ENCODE measurements around the gene FOXP1.

DNA sequence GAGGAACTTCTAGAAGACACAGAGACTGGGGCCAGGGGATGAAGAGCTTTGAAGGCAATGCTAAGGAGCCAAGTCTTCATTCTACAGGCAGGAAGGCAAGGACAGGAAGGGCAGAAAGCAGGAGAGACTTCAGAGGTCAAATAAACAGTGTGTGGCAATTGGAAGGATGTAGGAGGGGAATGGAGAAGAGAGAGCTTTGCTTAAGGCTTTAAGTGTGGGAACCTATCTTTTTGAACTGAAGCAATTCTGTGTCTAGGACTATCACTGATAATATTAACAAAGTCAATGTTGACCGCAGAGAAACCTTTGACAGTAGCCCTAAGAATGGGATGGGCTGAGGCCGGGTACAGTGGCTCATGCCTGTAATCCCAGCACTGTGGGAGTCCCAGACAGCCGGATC, 325.0 kb downstream of the FOXP1 start:
- TF ChIP-seq, protein P1, sequence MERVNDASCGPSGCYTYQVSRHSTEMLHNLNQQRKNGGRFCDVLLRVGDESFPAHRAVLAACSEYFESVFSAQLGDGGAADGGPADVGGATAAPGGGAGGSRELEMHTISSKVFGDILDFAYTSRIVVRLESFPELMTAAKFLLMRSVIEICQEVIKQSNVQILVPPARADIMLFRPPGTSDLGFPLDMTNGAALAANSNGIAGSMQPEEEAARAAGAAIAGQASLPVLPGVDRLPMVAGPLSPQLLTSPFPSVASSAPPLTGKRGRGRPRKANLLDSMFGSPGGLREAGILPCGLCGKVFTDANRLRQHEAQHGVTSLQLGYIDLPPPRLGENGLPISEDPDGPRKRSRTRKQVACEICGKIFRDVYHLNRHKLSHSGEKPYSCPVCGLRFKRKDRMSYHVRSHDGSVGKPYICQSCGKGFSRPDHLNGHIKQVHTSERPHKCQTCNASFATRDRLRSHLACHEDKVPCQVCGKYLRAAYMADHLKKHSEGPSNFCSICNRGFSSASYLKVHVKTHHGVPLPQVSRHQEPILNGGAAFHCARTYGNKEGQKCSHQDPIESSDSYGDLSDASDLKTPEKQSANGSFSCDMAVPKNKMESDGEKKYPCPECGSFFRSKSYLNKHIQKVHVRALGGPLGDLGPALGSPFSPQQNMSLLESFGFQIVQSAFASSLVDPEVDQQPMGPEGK (CRISPR knock-in tag; IDR thresholded peaks at IDR 0.05; ENCODE audit: borderline replicate concordance): no peak
- TF ChIP-seq, protein P2, sequence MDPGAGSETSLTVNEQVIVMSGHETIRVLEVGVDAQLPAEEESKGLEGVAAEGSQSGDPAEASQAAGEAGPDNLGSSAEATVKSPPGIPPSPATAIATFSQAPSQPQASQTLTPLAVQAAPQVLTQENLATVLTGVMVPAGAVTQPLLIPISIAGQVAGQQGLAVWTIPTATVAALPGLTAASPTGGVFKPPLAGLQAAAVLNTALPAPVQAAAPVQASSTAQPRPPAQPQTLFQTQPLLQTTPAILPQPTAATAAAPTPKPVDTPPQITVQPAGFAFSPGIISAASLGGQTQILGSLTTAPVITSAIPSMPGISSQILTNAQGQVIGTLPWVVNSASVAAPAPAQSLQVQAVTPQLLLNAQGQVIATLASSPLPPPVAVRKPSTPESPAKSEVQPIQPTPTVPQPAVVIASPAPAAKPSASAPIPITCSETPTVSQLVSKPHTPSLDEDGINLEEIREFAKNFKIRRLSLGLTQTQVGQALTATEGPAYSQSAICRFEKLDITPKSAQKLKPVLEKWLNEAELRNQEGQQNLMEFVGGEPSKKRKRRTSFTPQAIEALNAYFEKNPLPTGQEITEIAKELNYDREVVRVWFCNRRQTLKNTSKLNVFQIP (CRISPR knock-in tag; IDR thresholded peaks at IDR 0.05; ENCODE audit: borderline replicate concordance, low read depth): no peak
- TF ChIP-seq, protein P3, sequence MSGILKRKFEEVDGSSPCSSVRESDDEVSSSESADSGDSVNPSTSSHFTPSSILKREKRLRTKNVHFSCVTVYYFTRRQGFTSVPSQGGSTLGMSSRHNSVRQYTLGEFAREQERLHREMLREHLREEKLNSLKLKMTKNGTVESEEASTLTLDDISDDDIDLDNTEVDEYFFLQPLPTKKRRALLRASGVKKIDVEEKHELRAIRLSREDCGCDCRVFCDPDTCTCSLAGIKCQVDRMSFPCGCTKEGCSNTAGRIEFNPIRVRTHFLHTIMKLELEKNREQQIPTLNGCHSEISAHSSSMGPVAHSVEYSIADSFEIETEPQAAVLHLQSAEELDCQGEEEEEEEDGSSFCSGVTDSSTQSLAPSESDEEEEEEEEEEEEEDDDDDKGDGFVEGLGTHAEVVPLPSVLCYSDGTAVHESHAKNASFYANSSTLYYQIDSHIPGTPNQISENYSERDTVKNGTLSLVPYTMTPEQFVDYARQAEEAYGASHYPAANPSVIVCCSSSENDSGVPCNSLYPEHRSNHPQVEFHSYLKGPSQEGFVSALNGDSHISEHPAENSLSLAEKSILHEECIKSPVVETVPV (CRISPR knock-in tag; IDR thresholded peaks at IDR 0.05): no peak
- no peak for TF ChIP-seq GLIS3 (CRISPR knock-in tag; IDR thresholded peaks at IDR 0.05)
- TF ChIP-seq ARNTL (CRISPR knock-in tag; IDR thresholded peaks at IDR 0.05; ENCODE audit: borderline replicate concordance, low read depth): no peak
- TF ChIP-seq ISL1 (CRISPR knock-in tag; IDR thresholded peaks at IDR 0.05): no peak
- no peak for TF ChIP-seq TSHZ2 (CRISPR knock-in tag; IDR thresholded peaks at IDR 0.05)
- no peak for TF ChIP-seq CREB5 (CRISPR knock-in tag; IDR thresholded peaks at IDR 0.05; ENCODE audit: low read depth)
- no peak for TF ChIP-seq CSDC2 (CRISPR knock-in tag; IDR thresholded peaks at IDR 0.05)
- TF ChIP-seq RARB (CRISPR knock-in tag; IDR thresholded peaks at IDR 0.05): no peak
- no peak for TF ChIP-seq ESRRG (CRISPR knock-in tag; IDR thresholded peaks at IDR 0.05)
- TF ChIP-seq ZNF8 (CRISPR knock-in tag; IDR thresholded peaks at IDR 0.05): no peak
- no peak for TF ChIP-seq TCF4 (CRISPR knock-in tag; IDR thresholded peaks at IDR 0.05; ENCODE audit: borderline replicate concordance)
- TF ChIP-seq ZFP3 (CRISPR knock-in tag; IDR thresholded peaks at IDR 0.05): no peak

Measured in SK-N-SH treated with all-trans-retinoic acid at 6 μM for 48 hours (cell line).